ENCODE data around the gene RNF222.
A peak's percentile ranks its signal among the peaks of the same experiment; 100 is the strongest.

The RNF222 gene

GRCh38 chr17:8438441-8438840 lies 40.8 kb upstream of the RNF222 start:
- no peak overlapping the region for H3K27ac ChIP-seq
- no peak for TF ChIP-seq CTCF (IDR thresholded peaks at IDR 0.05)
- no peak for TF ChIP-seq ZFX (IDR thresholded peaks at IDR 0.05; ENCODE audit: borderline replicate concordance)

GRCh38 chr17:8436844-8437171 lies 39.2 kb upstream of the RNF222 start:
- TF ChIP-seq ZFX (IDR thresholded peaks at IDR 0.05; ENCODE audit: borderline replicate concordance): no peak
- H3K27ac ChIP-seq: peak overlapping the region; percentile 86

- peak overlapping the region; percentile 86 for H3K27ac ChIP-seq
These were observed 38.7 kb upstream of the RNF222 start for GRCh38 chr17:8436169-8436843.

GRCh38 chr17:8435245-8436168 lies 37.9 kb upstream of the RNF222 start, which contains the start of gene NDEL1:
Gene NDEL1 (plus strand): TSS chr17:8435884. CDS start chr17:8444272, 8,388 bp downstream.
- peak within 1 kb of the TSS; percentile 86 for H3K27ac ChIP-seq
- no peak for TF ChIP-seq CTCF (IDR thresholded peaks at IDR 0.05)
- TF ChIP-seq ZFX (IDR thresholded peaks at IDR 0.05; ENCODE audit: borderline replicate concordance): no peak

More at GRCh38 chr17:8436169-8436843, 38.7 kb upstream of the RNF222 start:
- TF ChIP-seq ZFX (IDR thresholded peaks at IDR 0.05; ENCODE audit: borderline replicate concordance) (no peak), CTCF (IDR thresholded peaks at IDR 0.05) (0 out of 2 replicates have a peak, but pooled peaks have one; percentile 10)

- H3K27ac ChIP-seq: no peak overlapping the region
- TF ChIP-seq CTCF (IDR thresholded peaks at IDR 0.05): no peak
- TF ChIP-seq ZFX (IDR thresholded peaks at IDR 0.05; ENCODE audit: borderline replicate concordance): no peak
These were observed 33.3 kb upstream of the RNF222 start for GRCh38 chr17:8430966-8431365.

- TF ChIP-seq ZFX (IDR thresholded peaks at IDR 0.05; ENCODE audit: borderline replicate concordance): no peak
- TF ChIP-seq CTCF (IDR thresholded peaks at IDR 0.05): no peak
- no peak overlapping the region for H3K27ac ChIP-seq
These were observed 29.2 kb upstream of the RNF222 start for GRCh38 chr17:8426802-8427201.

- no peak for TF ChIP-seq ZFX (IDR thresholded peaks at IDR 0.05; ENCODE audit: borderline replicate concordance)
- no peak for TF ChIP-seq CTCF (IDR thresholded peaks at IDR 0.05)
- H3K27ac ChIP-seq: no peak overlapping the region
These were observed 28.6 kb upstream of the RNF222 start for GRCh38 chr17:8426094-8426720.
